NCI-H2107 treated with DMSO at 0.1 percent for 48 hours (cell line): ENCODE measurements around the gene ATP6V1G3.
"Not testable (repeated sequence)": the region's sequence is repeated elsewhere in the genome, so short reads cannot be mapped to it uniquely, and the experiment has no call there.

ENCODE experiments used
- DNase-seq: peaks from one replicate; lab custom pipeline; 2025; ENCODE audit not compliant: unreplicated experiment; lab: John Stamatoyannopoulos, UW

Gene ATP6V1G3, protein sequence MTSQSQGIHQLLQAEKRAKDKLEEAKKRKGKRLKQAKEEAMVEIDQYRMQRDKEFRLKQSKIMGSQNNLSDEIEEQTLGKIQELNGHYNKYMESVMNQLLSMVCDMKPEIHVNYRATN

DNA sequence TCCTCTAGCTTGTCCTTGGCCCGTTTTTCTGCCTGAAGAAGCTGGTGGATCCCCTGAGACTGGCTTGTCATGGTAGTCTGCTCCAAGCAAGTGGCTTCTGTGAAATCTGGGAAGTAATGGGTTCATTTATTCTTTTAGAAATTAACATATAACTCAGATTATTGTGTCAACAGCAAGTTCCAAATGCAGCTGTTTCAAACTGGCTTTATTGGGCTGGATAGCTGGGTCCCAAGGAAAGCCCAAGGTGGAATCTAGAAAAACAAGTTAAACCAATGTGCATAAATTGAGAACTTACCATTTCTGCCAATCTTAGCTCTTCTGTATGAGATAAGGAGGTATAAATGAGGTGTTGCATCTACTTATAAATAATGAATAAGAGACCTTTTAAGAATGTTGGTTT lies at the start of gene ATP6V1G3:
Gene ATP6V1G3 (minus strand): TSS at position 101 of the 400 bp plus-strand sequence. CDS start 30 bp downstream, at position 71.
- no peak for DNase-seq

DNA sequence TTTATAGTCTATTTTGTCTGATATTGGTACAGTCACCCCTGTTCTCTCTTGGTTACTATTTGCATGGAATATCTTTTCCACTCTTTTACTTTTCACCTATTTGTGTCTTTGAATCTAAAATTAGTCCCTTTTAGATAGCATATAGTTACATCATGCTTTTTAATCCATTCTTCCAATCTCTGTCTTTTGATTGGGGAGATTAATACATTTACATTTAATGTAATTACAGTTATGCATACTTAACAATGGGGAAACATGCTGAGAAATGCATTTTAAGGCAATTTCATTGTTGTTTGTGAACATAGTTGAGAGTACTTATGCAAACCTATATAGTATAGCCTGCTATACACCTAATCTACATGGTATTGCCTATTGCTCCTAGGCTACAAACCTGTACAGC lies 48.4 kb upstream of the ATP6V1G3 start:
- DNase-seq, result no peak

DNA sequence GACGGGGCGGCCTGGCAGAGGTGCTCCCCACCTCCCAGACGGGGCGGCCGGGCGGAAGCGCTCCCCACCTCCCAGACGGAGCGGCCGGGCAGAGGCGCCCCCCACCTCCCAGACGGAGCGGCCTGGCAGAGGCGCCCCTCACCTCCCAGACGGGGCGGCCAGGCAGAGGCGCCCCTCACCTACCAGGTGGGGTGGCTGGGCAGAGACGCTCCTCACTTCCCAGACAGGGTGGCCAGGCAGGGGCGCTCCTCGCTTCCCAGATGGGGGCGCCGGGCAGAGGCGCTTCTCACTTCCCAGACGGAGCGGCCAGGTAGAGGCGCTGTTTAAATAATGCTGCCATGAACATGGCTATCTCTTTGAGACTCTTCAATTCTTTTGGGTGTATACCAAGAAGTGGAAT lies 43.7 kb upstream of the ATP6V1G3 start:
- no peak for DNase-seq

DNA sequence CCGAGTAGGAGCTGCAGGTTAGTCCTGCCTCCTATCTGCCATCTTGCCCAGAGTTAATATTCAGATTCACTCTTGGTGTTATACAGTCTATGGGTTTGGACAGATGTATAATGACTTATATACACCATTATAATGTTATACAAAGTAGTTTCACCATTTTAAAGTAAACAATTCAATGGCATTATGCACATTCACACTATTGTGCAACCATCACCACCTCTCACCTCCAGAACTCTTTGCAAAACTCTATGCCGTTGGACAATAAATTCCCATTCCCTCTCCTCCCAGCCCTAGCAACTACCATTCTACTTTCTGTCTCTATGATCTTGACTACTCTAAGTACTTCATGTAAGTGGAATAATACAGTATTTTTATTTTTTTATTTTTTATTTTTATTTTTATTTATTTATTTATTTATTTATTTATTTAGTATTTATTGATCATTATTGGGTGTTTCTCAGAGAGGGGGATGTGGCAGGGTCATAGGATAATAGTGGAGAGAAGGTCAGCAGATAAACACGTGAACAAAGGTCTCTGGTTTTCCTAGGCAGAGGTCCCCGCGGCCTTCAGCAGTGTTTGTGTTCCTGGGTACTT lies 42.8 kb upstream of the ATP6V1G3 start:
- not testable (repeated sequence) for DNase-seq

DNA sequence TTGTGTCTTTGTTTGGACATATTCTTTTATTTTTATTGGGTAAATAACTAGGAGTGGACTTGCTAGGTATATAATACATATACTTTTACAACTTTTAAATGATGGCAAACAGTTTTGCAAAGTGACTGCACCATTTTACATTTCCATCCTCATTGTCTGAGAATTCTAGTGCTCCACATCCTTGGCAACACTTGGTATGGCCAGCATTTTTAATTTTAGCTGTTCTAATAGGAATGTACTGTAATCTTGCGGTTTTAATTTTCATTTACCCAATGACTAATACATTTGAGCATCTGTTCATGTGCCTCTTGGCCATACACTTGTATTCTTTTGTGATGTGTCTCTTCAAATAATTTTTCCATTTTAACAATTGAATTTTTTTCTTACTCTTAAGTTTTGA lies 37.0 kb upstream of the ATP6V1G3 start:
- DNase-seq, result no peak

DNA sequence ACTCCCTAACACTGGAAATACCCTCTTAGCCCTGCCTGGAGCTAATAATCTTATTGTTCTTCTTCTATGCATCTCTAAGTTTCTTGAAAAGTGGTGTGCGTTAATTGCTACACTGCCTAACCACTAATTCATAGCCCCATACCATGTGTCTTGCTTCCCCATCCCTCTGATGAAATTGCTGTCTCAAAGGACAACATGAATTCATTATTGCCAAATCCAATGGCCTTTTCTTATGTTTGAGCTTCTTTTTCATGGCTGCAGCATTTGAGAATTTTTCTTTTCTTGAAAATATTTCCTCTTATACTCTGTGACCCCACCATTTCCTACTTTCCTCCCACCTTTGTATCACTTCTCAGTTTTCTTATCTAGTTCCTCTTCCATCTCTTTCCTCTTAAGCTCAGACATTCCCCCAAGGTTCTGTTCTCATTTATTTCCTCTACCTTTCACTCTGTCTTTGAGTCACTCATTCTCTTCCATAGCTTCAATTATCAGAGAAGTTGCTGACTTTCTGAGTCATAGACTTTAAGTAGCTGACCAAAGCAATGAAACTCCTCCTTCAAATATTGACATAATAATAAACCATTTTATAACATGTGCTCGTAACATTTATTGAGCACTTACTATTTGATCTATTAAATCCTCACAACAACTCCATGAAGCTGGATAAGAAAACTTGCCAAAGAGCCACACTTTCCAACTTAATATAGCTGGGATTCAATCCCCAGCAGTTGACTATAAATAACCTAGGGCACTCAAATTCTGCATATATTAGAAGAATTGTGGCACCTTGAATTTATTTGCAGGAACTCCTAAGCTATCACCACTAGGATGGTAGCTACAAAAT lies 35.5 kb upstream of the ATP6V1G3 start:
- DNase-seq, result no peak

DNA sequence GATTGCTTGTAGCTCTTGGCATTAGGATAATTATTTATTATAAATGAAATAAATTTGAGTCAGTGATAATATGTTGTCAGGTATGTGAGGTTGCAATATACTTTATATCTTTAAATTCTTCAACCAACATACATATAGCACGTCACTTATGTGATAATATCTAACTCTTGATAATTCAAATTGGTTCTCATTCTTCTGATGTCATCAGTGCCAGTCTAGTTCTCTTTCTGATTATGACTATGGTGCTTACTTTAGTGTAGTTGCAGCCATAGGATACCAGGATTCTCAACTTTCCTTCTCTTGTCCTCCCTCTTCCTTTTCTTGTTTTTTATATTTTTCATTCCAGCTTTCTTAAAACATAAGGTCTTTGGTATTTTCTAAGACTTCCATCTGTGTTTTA lies 34.8 kb upstream of the ATP6V1G3 start:
- no peak for DNase-seq

DNA sequence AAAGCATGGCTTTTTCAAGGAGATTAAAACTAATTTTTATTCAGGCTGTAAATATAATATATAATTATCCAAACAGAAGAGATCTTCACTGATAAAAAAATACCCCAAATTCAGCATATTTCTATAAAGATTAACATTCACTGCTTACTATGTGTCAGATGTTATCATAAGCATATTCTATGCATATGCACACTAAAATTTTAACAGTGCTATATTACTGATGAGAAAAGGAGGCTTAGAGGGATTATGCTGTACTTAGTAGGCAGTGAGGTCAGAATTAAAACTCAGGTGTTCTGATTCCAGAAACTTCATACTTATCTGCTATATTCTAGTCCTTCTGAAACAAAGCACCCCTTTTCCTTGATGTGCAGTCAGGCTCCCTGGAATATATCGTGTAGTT lies 33.8 kb upstream of the ATP6V1G3 start:
- DNase-seq, result no peak

DNA sequence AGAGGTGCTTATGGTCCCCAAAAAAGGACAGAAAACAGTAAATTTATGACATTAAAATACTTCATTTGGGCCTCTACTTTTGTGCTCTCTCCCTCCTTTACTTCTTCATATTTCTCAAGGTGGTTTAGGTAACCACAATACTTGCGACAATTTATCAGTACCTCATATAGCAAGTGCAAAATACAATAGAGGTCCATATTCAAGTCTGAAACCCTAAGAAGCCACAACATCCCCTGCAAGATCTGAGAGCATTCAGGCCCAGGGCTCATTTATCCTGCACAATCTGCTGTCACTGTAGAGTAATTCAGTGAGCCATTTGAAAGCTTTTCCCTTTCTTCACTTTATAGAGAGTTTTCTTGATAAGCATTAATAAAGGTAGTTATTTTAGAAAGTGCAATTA lies 24.2 kb upstream of the ATP6V1G3 start:
- DNase-seq, result no peak

DNA sequence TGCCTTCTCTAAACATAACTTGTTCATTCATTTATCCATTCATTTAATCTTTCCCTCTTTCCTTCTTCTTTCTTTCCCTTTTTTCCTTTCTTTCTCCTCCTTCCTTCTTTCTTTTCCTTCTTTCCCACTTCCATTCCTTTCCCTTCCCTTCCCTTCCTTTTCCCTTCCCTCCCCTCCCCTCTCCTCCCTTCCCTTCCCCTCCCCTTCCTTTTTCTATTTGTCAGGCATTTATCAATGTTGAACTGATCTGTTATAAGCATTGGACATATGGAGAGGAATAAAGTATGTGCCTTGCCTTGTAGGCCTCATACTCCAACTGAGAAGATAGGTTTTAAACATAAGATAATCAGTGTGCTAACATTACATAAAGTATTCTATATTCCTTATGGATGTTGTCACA lies 23.7 kb upstream of the ATP6V1G3 start:
- no peak for DNase-seq

DNA sequence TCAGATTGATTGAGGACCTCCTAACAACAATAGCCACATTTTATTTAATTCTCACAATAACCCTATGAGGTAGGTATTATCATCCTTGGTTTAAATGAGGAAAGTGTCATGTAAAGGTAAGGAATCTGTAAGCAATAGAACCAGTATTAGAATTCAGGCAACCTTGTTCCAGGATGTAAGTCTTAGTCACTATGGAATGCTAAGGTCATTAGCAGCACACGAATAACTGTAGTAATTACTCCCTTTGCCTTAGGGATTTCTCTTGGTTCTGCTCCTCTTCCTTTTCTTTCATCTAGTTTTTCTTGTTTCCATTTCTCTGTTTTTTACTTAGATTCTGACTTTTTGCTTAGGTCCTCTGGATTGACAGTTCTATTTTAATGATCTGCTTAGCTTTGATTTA lies 23.1 kb upstream of the ATP6V1G3 start:
- no peak for DNase-seq

DNA sequence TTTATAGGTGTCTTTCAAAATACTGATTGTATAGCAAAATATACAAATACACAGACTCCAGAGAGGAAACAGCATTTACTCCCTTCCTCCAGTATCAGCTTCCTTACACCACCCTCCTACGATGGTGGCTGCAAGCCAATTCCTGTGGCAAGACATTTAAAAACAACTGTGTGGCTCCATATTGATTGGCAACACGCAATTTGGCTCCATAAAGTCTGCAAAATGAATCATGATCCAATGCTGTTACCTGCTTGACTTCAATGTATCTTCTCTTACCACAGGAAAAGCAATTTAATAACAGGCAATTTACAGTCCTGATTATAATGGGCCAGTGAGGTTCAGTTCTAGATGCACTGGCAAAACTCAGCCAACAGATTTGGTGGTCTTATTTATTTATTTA lies 19.7 kb upstream of the ATP6V1G3 start:
- peak; percentile 52 for DNase-seq

DNA sequence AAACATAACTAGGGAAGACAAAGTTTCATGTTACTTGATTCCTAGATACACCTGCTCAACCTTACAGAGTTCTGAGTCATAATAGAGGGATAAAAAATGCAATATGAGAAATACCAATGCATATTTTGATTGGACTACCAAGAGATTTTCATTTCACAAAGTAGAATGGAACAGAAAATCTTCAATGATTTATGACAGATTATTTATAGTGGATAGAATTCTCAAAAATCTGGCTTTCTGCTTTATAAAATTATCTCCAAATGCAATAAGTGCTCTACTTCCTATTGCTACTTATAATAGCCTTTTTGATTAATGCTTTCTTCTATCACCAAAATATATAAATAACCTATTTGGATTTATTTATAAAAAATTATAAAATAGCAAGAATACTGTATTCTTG lies 18.9 kb upstream of the ATP6V1G3 start:
- DNase-seq, result no peak

DNA sequence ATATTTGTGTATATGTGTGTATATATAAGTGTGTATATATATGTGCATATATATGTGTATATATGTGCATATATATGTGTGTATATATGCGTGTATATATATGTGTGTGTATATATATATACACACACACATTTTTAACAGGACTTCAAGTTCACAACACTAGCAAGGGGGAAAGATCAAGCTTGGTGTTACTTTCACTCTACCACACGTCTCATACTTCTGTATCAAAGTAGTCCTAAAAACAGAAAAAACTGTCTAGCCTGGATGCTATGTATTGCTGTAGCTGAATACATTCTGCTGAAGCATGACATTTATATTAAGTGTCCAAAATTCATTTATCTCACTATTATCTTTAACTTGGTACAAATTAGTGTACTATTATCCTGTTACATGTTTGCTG lies 17.9 kb upstream of the ATP6V1G3 start:
- no peak for DNase-seq

DNA sequence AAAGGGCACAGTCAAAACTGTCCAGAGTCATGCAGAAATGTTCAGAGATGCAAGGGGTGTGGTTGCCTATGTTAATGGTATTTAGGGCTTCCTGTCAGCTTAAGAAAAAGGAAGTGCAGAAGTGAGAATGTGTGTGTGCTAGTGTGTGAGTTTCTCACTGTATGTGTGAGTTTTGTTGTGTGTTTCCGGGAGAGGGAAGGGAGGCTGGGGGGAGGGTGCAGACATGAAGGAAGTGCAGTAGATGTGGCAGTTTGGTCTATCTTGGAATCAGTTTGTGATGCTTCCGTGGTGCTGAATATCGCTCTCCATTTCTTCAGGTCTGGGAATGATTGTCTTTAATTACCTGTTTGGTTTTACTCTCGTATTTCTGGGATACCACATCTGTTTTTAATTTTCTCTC lies 16.5 kb upstream of the ATP6V1G3 start:
- no peak for DNase-seq

DNA sequence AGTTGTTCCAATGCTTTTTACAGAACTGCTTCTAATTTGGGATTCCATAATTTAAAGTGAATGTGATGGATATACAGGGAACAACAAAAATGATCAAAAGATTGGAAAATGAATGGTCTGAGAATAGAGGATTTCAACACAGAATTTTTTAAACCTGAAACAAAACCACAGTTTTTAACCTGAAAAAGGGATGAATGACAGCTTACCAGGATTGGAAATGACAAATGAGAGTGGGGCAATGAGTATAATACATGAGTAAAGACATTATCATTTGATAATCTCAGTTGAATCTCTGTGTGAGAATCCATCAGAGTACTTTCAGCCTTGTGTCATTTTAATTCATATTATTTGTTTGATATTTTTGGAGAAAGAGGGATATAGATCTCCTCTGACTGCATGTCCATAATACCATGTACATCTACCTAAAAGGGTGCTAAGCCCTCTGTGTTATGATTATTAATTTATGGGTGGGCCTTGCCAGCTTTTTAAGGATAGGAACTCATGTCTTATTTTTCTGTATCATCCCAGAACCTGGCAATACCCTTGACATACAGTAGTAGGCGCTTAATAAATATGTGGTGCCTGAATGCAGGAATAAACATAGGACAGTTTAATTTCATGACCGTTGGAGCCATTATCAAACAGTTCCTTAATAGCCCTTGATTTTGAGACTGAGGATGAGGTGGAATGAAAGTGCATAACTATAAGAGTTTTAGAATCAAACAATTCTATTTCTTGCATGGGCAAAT lies 12.4 kb upstream of the ATP6V1G3 start:
- DNase-seq, result no peak

DNA sequence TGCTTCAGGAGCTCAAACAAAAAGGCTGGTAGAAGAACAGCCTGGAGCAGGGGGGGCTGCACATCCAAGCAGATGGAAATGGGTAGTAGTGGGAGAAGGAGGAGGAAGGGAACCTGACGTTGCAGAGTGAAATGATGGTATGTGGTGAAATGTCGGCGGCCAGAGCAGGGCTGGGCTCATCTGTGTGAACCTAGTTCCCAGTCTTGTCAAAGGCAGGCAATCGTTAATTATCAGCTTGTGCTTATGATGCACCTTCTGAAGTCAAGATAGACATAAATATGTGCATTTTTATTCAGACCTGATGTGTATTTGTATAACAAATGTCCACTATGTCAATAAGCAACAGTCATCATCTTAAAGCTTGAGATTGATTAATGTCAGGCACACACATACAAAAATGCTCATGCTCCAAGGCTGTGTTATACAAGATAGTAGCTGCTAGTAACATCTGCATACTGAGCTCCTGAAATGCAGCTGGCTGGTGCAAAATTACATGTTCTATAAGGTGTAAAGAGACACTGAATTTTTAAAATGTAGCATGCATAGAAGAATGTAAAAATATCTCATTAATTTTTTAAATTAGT lies 10.6 kb upstream of the ATP6V1G3 start:
- DNase-seq, result no peak

DNA sequence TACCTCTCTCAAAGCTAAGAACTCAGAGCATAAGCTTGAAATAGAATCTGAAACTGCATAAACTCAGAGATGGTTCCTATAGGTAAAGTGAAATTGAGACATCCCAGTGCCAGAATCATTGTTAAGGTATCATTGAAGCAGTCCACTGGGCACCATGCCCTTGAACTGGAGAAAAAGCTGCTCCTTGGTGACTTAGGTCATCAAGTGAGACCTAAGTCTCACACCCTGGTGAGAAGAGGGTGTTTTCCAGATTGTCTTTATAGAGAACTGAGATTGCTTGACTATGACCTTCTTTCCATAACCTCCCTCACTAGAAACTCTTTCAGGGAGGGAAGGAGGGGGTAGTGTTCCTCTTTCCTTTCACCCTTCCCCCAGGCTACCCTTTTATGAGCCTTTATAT lies 9.4 kb upstream of the ATP6V1G3 start:
- no peak for DNase-seq

DNA sequence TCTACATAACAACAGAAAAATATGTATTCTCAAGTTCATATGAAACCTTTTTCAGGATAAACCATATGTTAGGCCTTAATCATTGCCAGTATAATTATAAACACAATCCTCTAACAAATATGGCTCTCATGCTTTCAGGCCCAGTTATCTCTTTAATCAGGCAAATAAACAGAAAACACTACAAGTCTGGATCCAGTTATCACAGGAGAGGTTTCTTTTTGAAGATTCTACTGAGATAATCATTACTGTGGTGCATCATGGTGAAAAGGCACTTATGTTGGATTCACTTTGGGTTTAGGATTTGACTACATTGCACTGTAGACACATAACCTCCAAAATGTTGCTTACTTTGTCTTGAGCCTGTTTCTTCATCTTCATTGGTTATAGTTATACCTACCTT lies 8.4 kb upstream of the ATP6V1G3 start:
- no peak for DNase-seq

DNA sequence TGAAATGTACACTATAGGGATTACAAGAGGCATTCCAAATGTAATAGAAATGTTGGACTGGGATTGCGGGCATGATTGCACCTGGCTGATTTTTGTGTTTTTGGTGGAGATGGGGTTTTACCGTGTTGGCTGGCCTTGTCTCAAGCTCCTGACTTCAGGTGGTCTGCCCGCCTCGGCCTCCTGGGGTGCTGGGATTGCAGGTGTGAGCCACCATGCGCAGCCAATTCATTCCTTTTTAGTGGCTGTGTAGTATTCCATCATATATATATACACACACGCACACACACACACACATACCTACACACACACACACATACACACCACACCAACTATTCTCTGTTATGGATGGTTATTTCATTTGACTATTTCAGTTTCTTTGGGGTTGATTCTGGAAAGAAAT lies 4.7 kb upstream of the ATP6V1G3 start:
- no peak for DNase-seq

DNA sequence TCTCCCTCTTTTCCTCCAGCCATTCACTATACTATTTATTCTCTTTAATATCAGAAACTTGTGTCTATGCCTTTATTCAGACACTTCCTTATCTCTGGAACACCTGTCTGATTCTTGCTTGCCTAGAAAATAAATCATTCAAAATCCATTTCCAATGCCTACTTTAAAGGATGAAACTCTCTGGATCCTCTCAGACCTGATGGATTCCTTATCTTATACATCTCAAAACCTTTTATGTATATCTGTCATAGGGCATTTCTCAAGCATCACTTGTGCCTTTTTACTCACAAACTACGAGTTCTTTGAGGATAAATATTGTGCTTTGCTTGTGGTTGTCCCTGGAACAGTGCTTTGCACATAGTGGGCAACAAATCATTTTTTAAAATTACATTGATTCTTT lies 3.8 kb upstream of the ATP6V1G3 start:
- no peak for DNase-seq
